ENCODE results near the gene IPO11.

GRCh38 chr5:62498961-62499360, 86.4 kb downstream of the IPO11 start:
- TF ChIP-seq EZH2 (IDR thresholded peaks at IDR 0.05): no peak
- TF ChIP-seq CTCF (IDR thresholded peaks at IDR 0.05): no peak
- TF ChIP-seq EZH2phosphoT487 (IDR thresholded peaks at IDR 0.05): no peak
